ENCODE measurements around the gene SCGB3A1.

The SCGB3A1 gene

DNA sequence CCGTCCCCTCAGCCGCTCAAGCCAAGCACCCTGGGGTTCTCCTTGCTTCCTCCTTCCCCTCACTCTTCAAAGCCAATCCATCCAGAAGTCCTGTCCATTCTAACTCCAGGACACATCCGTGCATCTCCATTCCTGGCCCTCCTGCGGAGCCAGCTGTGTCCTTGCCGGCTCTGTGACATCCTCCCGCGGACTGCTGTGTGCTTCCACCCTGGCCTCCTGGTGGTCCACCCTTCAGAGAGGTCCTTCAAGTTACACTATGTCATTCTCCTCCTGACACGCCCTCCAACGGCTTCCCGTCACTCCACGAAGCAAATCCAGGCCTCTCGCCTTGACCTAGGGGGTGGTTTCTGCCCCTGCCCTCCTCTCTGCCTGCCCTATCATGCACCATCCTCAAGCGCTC lies 13.0 kb upstream of the SCGB3A1 start:
- DNase-seq (ENCODE audit: insufficient read length, low spot score) (no peak), FAIRE-seq (no peak)
- TF ChIP-seq POLR2A (IDR thresholded peaks at IDR 0.05; ENCODE audit: low read depth, low read length), result no peak

DNA sequence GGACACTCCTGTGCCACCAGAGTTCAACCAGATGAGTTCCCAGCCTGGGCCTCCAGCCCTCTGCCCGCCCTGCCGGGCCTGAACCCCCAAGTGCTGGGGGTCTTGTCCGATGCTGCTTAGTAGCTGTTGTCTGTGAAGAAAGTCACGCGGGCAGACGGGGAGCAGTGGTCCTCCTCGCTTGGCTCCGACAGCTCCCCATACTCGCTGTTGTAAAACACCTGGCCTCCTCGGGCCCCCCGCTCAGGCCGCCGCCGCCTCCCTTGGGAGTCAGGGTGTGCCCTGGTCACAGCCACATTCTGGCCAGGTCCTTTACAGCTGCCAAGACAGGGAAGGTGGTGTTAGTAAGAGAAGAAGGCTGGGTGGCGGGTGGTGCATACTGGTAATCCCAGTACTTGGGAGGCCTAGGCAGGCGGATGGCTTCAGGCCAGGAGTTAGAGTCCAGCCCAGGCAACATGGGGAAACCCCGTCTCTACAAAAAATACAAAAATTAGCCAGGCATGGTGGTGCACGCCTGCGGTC lies 11.8 kb upstream of the SCGB3A1 start:
- TF ChIP-seq POLR2A (IDR thresholded peaks at IDR 0.05; ENCODE audit: low read depth, low read length), result no peak
- no peak for FAIRE-seq
- no peak for DNase-seq (ENCODE audit: insufficient read length, low spot score)

DNA sequence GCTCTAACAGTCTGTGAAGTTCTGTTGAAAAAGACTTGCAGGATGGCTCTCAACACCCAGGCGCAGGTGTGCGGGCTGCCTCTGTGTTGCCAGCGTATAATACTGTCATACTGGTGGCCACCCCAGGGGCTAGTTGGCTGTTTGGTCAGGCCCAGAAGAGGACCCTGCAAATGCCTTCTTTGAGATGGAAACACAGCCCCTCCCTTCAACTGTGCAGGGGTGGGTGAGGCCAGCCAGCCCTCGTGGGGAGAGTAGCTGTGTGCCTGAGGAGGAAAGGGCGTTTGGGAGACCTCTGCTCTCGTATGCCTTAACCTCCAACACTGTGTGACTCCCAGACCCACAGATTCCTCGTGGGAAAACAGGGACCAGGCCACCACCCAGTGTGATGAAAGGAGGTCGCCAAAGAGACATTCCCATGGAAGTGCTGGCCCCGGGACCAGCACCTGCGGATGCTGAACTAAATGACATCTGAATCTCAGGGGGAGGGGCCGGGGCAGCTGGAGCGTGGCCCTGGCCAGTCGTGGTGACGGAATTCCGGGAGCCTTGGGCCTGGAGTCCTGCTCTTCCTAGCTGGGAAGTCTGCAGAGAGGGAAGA lies 11.3 kb upstream of the SCGB3A1 start:
- DNase-seq (ENCODE audit: insufficient read length, low spot score) (no peak), FAIRE-seq (no peak)
- no peak for TF ChIP-seq POLR2A (IDR thresholded peaks at IDR 0.05; ENCODE audit: low read depth, low read length)

DNA sequence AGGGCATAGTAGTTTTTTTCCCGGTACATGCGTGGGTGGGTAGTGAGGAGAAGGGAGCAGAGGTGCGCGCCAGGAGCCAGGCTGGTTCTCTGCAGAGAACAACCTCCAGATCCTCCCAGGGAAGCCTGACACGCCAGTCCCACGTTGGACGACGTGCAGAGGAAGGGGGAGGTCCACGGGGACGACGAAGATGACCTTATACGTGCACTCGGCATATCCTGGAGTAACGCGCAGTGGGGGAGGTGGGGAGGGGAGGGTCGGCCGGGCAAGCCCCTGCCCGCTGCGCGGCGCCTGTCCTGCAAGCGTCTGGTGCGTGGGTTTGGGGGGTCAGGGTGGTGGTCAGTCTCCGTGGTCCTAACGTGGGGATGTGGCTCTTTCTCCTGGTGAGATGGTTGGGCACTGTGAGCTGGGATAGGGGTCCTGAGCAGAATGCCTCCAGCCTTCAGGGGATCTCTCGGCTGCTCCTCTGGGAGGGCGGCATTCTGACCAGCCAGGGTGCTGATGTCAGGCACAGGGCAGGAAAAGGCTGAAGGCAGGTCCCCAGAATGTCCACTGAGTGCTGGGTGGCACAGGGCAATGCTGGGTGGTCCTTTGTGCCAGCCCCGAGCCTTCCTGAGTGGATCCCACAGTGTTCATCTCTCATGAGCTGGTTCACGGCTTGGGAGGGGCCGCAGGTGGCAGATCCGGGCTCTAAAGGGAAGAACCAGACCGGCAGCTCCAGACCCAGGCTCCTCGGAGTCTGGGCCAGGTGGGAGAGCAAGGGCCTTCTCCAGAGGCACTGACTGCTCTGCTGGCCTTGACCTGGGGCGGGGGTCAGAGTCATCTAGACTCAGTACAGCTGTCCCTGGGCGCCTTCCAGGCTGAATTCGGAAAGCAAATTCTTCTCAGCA lies 10.5 kb upstream of the SCGB3A1 start:
- no peak for FAIRE-seq
- no peak for TF ChIP-seq POLR2A (IDR thresholded peaks at IDR 0.05; ENCODE audit: low read depth, low read length)

DNA sequence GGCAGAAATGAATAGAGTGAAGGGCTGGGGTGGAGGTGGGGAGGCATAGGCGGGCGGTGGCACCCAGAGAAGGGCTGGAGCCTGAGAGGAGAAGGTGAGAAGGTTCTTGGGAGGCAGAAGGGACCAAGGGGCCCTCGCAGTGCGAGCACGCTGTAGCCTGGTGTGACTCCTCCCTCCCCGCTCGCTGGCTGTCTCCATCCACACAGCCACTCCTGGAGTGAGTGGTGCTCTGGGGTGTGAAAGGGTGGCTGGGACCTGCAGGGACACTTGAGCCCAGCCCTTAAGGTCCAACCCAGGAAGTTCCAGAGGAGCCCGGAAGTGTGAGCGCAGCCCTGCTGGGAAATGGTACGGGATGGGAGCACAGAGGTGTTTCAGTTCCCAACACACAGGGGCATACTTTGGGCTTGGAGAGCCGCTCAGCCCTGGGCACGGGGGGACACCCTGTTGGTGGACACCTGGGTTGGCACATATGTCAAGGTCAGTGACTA lies 9.3 kb upstream of the SCGB3A1 start:
- no peak for DNase-seq (ENCODE audit: insufficient read length, low spot score)
- FAIRE-seq, result no peak
- no peak for TF ChIP-seq POLR2A (IDR thresholded peaks at IDR 0.05; ENCODE audit: low read depth, low read length)

More for the DNA sequence above, 10.5 kb upstream of the SCGB3A1 start:
- DNase-seq (ENCODE audit: insufficient read length, low spot score), result no peak

DNA sequence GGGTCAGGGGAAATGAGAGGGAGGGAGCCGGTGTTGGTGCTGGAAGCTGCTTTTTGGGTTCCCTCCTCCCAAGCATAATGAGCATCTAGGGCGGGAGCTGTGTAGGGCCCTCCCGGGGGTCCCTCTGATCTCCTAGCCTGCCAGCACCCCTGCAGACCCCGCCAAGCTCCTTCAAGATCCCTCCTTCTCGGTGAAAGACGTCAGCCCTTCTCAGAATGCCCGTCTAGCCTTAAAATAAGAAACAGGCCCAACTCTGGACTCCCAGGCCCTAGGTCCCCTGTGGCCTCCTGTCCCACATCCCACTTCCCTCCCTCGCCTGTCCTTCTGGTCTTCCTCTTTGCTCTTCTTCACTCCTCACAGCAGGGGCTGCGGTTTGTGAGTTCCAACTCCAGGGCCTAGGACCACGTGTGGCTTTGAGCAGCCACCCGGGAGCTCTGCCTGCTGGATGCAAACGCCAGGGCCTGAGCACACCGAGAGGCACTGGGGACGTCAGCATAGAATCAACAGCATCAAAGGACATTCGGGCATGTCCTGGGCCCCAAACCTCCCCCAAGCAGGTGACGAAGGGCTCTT lies 8.8 kb upstream of the SCGB3A1 start:
- no peak for TF ChIP-seq POLR2A (IDR thresholded peaks at IDR 0.05; ENCODE audit: low read depth, low read length)
- DNase-seq (ENCODE audit: insufficient read length, low spot score) (peak; percentile 5), FAIRE-seq (no peak)

DNA sequence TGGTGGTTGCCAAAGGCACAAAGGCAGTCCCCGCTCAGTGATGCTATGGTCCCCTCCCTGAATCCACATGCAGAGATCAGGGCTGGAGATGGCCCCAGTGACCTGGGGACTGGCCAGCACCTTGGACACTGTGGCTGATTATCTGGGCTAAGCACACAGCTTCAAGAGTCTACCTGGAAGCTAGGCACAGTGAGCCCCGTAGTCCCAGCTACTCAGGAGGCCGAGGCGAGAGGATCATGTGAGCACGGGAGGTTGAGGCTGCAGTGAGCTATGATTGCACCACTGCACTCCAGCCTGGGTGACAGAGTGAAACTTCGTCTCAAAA lies 8.3 kb upstream of the SCGB3A1 start:
- no peak for FAIRE-seq
- peak; percentile 4 for DNase-seq (ENCODE audit: insufficient read length, low spot score)
- TF ChIP-seq POLR2A (IDR thresholded peaks at IDR 0.05; ENCODE audit: low read depth, low read length), result no peak

DNA sequence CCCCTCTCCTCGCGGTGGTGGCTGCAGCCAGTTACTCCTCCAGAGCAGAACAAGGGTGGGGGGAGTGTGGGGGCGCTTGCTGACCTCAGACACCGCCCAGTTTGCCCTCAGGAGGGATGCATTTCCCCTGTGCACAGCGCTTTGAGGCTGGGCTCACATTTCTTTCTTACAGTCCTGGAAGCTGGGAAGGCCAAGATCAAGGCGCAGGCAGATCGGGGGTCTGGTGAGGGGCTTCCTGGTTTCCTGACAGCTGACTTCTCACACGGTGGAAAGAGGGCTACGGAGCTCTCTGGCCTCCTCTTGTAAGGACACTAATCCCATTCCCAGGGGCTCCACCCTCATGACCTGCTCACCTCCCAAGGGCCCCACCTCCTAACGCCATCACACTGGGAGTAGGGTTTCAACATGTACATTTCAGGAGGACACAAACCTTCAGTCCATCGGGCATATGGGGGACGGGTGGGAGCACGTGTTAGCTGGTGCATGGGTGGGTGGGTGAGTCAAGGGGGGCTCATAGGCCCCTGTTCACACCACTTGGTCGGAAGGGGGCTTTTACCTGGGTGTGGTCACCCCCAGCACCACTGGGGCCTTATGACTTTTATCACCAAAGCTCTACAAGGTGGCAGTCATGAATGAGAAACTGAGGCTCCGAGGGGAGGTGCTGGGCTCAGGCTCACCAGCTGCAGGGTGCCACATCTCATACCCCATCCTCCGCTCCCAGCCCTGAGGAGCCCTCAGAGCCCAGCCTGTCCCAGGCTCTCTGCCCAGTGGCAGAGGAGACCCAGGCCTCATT lies 7.7 kb upstream of the SCGB3A1 start:
- no peak for TF ChIP-seq POLR2A (IDR thresholded peaks at IDR 0.05; ENCODE audit: low read depth, low read length)
- DNase-seq (ENCODE audit: insufficient read length, low spot score) (no peak), FAIRE-seq (no peak)

DNA sequence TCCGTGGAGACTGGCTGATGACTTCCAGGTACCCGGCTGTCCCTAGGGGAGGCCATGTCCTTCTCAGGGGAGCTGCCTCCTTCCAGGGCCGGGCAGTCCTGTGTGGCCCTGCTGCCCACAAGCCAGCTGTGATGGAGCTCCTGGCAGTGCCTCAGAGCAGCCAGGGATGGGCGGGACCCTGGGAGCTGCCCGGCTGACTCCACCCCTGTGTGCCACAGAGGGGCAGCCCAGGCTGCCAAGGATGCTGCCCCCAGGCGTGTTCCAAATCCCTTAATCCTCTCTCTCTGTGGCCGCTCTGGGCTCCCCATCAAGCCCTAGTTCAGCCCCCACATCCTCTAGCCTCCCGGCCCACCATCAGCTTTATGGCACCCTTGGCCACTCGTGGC lies 7.0 kb upstream of the SCGB3A1 start:
- no peak for TF ChIP-seq POLR2A (IDR thresholded peaks at IDR 0.05; ENCODE audit: low read depth, low read length)
- no peak for DNase-seq (ENCODE audit: insufficient read length, low spot score)
- FAIRE-seq, result no peak

DNA sequence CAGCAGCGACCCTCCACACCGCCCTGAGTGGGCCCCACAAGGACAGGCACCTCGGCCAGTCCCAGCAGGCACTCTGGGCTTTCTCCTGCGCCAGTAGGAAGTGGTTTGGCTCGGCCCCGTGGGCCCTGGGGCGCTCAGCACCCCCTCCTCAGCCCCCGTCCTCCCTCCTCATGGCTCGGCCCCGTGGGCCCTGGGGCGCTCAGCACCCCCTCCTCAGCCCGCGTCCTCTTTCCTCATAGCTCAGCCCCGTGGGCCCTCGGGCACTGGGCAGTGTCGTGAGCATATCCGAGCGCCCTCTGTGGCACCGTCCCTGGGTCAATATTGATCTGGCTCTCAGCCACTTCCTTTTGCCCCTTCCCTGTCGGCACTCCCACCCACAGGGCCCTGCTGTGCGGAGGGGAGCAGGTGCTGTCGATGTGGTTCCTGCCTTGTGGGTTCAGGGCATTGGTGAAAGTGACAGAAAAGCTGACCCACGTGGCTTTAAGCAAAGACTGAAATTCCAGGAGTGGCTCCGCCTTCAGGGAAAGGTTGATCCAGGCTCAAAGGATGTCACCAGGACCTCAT lies 5.5 kb upstream of the SCGB3A1 start:
- FAIRE-seq (no peak), DNase-seq (ENCODE audit: insufficient read length, low spot score) (no peak)
- TF ChIP-seq POLR2A (IDR thresholded peaks at IDR 0.05; ENCODE audit: low read depth, low read length), result no peak

DNA sequence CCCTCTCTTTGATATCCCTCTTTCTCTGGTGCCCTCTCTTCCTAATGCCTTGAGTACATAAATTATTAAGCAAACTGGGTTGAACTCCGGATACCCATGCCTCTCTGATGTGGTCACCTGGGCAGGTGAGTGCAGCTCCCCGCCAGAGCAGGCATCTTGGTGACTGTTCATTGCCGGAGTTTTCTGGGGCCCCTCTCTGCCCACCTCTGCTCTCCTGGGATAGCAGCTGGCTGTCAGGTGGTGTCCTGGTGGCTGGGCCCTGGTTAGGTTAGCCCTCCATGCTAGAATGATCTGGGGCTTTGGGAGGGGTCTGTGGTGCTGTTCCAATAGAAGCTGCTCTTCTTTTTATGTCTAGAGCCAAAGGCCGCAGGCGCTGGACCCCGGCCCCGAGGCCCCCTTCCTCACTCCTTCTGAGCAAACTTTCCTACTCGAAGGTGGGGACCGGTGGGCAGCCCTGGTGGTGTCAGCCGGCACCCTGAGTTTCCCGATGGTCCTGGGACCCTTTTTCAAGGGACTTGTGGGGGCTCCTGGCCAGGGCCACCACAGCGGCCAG lies 4.9 kb upstream of the SCGB3A1 start:
- DNase-seq (ENCODE audit: insufficient read length, low spot score), result no peak
- TF ChIP-seq POLR2A (IDR thresholded peaks at IDR 0.05; ENCODE audit: low read depth, low read length), result no peak
- no peak for FAIRE-seq

DNA sequence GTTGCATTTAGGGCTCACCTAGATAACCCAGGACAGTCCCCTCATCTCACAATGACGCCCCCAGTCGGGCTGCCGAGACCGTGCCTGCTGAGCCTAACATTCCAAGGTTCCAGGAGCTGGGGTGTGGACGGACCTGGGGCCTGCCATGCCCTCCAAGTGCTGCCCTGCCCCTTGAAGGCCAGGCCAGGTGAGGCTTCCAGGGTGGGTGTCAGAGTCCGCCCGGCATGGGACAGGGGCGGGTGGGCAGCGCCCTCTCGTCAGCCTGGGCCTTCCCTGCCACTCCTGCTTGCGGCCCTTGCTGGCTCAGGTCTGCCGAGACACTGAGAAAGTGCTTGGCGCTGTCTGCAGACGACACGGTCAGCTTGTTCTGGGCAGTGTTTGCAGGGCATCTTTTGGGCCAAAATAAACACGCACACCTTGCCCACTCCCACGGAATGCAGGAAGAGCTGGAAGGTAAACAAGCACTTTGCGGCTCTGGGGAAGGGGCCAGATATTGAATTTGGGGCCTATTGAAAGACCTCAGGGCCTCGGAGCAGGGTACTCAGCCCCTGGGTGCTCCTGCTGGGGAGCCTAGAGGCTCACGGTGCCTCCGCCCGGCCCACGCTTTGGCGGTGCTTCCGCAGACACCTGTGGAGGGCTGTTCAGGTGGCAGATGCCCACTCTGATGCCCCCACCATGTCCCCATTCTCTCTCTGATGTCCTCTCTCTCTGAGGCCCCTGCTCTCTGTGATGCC lies 4.2 kb upstream of the SCGB3A1 start:
- FAIRE-seq (no peak), DNase-seq (ENCODE audit: insufficient read length, low spot score) (no peak)
- no peak for TF ChIP-seq POLR2A (IDR thresholded peaks at IDR 0.05; ENCODE audit: low read depth, low read length)

DNA sequence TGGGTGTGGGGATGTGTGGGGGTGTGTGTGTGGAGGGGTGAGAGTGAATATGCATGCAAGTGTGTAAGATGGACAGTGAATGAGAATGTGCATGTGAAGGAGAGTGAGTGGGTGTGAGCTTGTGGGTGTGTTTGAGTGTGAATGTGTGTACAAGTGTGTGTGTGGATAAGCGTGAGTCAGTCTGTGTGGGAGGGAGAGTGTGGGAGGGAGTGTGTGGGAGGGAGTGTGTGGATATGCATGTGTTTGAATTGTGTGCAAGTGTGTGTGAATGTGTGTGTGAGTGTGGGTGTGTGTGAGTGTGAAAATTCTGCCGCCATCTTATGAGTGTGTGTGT lies 3.7 kb upstream of the SCGB3A1 start:
- DNase-seq (ENCODE audit: insufficient read length, low spot score) (no peak), FAIRE-seq (no peak)
- TF ChIP-seq POLR2A (IDR thresholded peaks at IDR 0.05; ENCODE audit: low read depth, low read length), result no peak
